Mucosa of stomach (tissue), 1 donor: ENCODE results near the gene REV3L.
"Not testable (repeated sequence)": the region's sequence is repeated elsewhere in the genome, so short reads cannot be mapped to it uniquely, and the experiment has no call there.

Source experiments
- H3K27me3 ChIP-seq: one replicate; pipeline ENCODE4 v1.7.0; 2013; ENCODE audit warnings: mild to moderate bottlenecking, low read length; ENCODE audit not compliant: control insufficient read depth, insufficient read depth
- H3K36me3 ChIP-seq: one replicate; pipeline ENCODE4 v1.7.0; 2013; ENCODE audit warnings: low read length; ENCODE audit not compliant: control insufficient read depth, insufficient read depth
- H3K4me1 ChIP-seq: one replicate; pipeline ENCODE4 v1.7.0; 2013; ENCODE audit warnings: mild to moderate bottlenecking, low read length; ENCODE audit not compliant: control insufficient read depth, insufficient read depth
- H3K4me3 ChIP-seq: one replicate; pipeline ENCODE4 v1.7.0; 2013; ENCODE audit warnings: low read length
- H3K9ac ChIP-seq: one replicate; pipeline ENCODE4 v1.7.0; 2013; ENCODE audit warnings: mild to moderate bottlenecking, low read length, moderate library complexity
- H3K9me3 ChIP-seq: one replicate; pipeline ENCODE4 v1.7.0; 2013; ENCODE audit warnings: mild to moderate bottlenecking, low read length, moderate library complexity; ENCODE audit not compliant: control insufficient read depth
- donor health status: Pancreatic carcinoma.

Gene REV3L

DNA sequence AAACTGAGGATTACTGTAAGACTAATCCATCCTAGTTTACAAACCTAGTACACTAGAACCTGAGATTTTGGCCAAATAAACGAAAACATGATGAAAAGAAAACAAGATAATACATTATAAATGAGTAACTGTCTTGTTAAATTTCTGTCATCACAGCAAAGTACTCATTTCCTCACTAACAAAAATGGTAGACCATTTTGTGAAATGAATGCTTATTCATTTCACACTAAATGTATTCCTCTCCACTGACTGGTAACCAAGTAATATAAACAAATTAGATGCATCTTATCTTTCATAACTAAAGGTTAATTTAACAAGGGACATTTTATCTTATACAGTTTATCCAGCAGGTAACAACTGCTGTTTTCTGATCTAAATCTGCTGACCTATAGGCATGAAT is 143.7 kb downstream of the REV3L start:
- Histone ChIP-seq H3K9me3 (no peaks in the 10 kb centered on the region), H3K4me1 (no peaks in the 10 kb centered on the region), H3K4me3 (no peak overlapping the region), H3K9ac (no peak overlapping the region), H3K27me3 (no peaks in the 10 kb centered on the region), H3K36me3 (no peaks in the 10 kb centered on the region)

DNA sequence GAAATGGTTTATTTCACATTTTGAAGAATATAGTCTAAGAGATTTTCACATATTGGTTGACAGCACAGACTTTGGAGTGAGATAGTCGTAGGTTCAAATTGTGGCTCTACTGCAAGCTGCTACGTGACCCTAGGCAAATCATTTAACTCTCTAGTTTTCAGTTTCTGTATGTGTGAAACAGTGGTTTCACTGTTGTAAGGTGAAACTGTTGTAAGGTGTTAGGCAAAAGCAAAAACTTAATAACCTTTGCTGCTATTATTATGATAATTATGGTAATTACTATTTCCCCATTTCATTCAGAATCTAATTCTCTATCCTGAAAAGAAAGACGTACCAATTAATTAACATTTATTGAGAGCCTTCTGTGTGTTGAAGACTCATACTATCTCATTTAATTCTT is 144.2 kb downstream of the REV3L start:
- H3K4me1 ChIP-seq = no peaks in the 10 kb centered on the region
- H3K36me3 ChIP-seq = no peaks in the 10 kb centered on the region
- no peak overlapping the region for H3K9ac ChIP-seq
- H3K4me3 ChIP-seq = no peak overlapping the region
- no peaks in the 10 kb centered on the region for H3K27me3 ChIP-seq
- H3K9me3 ChIP-seq = no peaks in the 10 kb centered on the region

GRCh38 chr6:111337829-111338236 is 145.2 kb downstream of the REV3L start:
- Histone ChIP-seq H3K9ac (no peak overlapping the region), H3K4me1 (no peaks in the 10 kb centered on the region), H3K4me3 (no peak overlapping the region), H3K27me3 (no peaks in the 10 kb centered on the region), H3K36me3 (no peaks in the 10 kb centered on the region), H3K9me3 (no peaks in the 10 kb centered on the region)

DNA sequence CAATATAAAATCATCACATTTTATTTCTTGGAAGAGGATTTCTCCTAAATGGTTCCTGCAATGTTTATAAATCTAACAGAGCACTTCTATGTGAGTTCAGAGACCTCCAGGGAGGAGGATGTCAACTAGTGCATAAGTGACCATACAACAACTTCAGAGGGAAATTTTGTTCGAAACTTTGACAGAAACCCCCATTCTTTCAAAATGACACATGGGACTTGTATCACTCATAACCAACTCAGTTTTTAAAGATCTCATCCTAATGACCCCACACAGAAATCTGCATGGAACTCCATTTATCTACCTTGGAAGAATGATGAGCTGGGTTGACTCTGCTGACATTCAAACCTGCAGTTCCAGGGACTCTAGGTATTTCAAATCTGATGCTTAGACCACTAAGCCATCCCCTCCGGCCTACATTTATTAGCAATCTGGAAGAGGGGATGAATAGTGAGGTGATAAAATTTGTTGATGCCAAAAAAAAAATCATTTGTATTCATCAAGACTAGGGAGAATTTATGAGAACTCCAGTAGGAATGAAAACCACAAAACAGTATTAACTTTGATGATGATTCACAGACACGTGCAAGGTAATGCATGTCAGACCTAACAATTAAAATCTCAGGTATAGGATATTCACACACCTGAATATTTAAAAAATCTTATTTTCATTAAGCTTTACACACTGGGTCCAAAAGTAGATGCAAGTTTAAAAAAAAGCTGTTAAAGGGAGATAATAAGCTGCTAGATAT is 153.0 kb downstream of the REV3L start:
- no peaks in the 10 kb centered on the region for H3K9me3 ChIP-seq
- H3K36me3 ChIP-seq = no peaks in the 10 kb centered on the region
- no peak overlapping the region for H3K4me3 ChIP-seq
- H3K27me3 ChIP-seq = no peaks in the 10 kb centered on the region
- no peaks in the 10 kb centered on the region for H3K4me1 ChIP-seq
- no peak overlapping the region for H3K9ac ChIP-seq

DNA sequence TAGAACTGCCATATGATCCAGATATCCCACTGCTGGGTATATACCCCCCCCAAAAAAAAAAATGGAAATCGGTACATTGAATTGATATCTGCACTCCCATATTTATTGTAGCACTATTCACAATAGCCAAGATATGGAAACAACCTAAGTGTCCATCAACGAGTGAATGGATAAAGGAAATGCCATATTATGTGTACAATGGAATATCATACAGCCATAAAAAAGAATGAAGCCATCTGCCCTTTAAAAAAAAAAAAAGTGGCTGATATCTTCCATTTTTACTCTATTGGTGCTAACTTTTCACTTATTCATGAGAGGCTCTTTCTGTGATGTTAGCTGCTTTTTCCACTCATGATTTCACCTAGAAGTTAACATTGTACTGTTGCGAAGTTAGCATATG is 156.5 kb downstream of the REV3L start:
- H3K4me1 ChIP-seq = no peaks in the 10 kb centered on the region
- H3K9me3 ChIP-seq = no peaks in the 10 kb centered on the region
- H3K9ac ChIP-seq = no peak overlapping the region
- H3K4me3 ChIP-seq = no peak overlapping the region
- H3K36me3 ChIP-seq = no peaks in the 10 kb centered on the region
- H3K27me3 ChIP-seq = no peaks in the 10 kb centered on the region

- Histone ChIP-seq H3K9ac (no peak overlapping the region), H3K36me3 (no peaks in the 10 kb centered on the region), H3K4me1 (no peaks in the 10 kb centered on the region), H3K4me3 (no peak overlapping the region), H3K9me3 (no peaks in the 10 kb centered on the region), H3K27me3 (no peaks in the 10 kb centered on the region)
Measured at GRCh38 chr6:111322145-111322544, 160.9 kb downstream of the REV3L start.

DNA sequence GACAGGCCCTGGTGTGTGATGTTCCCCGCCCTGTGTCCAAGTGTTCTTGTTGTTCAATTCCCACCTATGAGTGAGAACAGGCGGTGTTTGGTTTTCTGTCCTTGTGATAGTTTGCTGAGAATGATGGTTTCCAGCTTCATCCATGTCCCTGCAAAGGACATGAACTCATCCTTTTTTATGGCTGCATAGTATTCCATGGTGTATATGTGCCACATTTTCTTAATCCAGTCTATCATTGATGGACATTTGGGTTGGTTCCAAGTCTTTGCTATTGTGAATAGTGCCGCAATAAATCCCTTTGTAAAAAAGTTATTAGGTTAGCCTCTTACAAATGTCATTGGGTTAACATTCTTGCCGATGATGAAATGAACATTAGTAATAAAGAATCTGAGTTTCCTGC is 175.1 kb downstream of the REV3L start:
- not testable (repeated sequence) for H3K9me3 ChIP-seq, H3K4me1 ChIP-seq, H3K36me3 ChIP-seq, H3K9ac ChIP-seq, H3K4me3 ChIP-seq, H3K27me3 ChIP-seq

- H3K9me3 ChIP-seq = no peaks in the 10 kb centered on the region
- H3K4me1 ChIP-seq = peaks cover 6% of the 10 kb centered on the region
- no peaks in the 10 kb centered on the region for H3K36me3 ChIP-seq
- H3K4me3 ChIP-seq = no peak overlapping the region
- no peaks in the 10 kb centered on the region for H3K27me3 ChIP-seq
- H3K9ac ChIP-seq = no peak overlapping the region
Measured at GRCh38 chr6:111307275-111307858, 175.7 kb downstream of the REV3L start.

- Histone ChIP-seq H3K36me3 (no peaks in the 10 kb centered on the region), H3K27me3 (no peaks in the 10 kb centered on the region)
Measured at GRCh38 chr6:111306104-111306888, 176.7 kb downstream of the REV3L start.

DNA sequence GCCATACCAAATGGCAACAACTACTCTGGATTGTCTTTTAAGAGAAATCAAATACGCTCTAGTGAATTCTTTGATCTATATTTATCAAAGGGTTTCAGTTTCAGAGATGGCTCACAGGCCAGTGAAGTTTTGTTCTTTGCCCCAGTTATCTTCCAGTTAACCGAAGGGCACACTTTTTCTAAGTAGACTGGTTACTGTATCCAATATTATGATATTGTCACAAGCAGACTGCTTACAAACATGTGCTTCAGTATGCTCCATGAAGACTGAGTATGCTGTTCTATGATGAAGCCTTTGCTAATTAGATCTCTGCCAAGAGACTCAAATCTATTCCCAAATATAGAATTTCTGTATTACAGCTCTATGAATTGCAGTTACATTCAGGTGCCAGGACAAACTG is 181.1 kb downstream of the REV3L start:
- H3K4me1 ChIP-seq = peaks cover 6% of the 10 kb centered on the region
- H3K36me3 ChIP-seq = no peaks in the 10 kb centered on the region

More at GRCh38 chr6:111306104-111306888, 176.7 kb downstream of the REV3L start:
- Histone ChIP-seq H3K9ac (no peak overlapping the region), H3K4me3 (no peak overlapping the region), H3K4me1 (peaks cover 6% of the 10 kb centered on the region), H3K9me3 (no peaks in the 10 kb centered on the region)

DNA sequence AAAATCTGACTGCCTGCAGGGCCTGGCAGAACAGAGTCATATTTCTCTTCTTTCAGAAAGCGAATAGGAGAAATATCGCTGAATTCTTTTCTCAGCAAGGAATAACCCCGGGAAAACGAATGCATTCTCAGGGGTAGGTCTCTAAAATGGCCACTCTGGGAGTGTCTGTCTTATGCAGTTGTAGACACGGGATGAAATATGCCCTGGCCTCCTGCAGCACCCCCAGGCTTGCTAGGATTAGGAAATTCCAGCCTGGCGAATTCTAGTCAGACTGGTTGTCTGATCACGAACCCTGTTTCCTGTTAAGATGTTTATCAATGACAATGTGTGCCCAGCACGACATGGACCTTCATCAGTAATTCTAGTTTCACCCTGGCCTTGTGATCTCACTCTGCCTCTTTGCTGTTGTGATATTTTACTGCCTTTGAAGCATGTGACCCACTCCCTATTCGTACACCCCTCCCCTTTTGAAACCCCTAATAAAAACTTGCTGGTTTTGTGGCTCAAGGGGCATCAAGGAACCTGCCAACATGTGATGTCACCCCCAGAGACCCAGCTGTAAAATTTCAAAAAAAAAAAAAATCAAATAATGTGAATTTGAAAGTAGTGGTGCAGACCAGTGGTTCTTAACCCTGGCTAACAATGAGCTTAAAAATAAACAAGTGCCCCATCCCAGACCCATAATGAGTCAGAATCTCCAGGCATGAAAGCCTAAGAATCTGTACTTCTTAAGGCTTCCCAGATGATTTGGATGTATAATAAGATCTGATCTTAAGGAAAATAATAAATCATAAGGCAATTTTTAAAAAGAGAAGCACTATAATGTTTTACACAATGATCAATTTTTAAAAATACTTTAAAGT is 181.8 kb downstream of the REV3L start:
- not testable (repeated sequence) for H3K9me3 ChIP-seq, H3K4me1 ChIP-seq, H3K9ac ChIP-seq, H3K36me3 ChIP-seq, H3K27me3 ChIP-seq, H3K4me3 ChIP-seq

More for the DNA sequence above, 181.1 kb downstream of the REV3L start:
- Histone ChIP-seq H3K4me3 (no peak overlapping the region), H3K27me3 (no peaks in the 10 kb centered on the region), H3K9me3 (no peaks in the 10 kb centered on the region), H3K9ac (no peak overlapping the region)
